Breast epithelium (tissue), 4 donors: Measurements from ENCODE around the gene MACROD2. TPM values are rescaled to one million over a fixed set of nuclear protein-coding genes. Genes with fewer than 3 reads are reported as not detected.

Experiments used
- DNase-seq, 2 donors: peaks; one replicate each; pipeline ENCODE4 v3.0.0-alpha.2; 2019; ENCODE audit warnings: low spot score in 2 of 2
- H3K27ac ChIP-seq, 2 donors: fragments of 200-600 bp; sonication (generic) in 1 of 2; one replicate each; pipeline ENCODE4 v1.5.1; 2016 to 2019; ENCODE audit warnings: mild to moderate bottlenecking in 1 of 2
- H3K27me3 ChIP-seq, 2 donors: fragments of 200-600 bp; sonication (generic) in 1 of 2; one replicate each; pipeline versions ENCODE4 v1.5.1 to v1.6.0; 2017 to 2019; ENCODE audit warnings: control low read depth in 1 of 2, mild to moderate bottlenecking in 1 of 2
- H3K36me3 ChIP-seq: fragments of 200-600 bp; one replicate; pipeline ENCODE4 v1.5.1; 2019
- H3K4me1 ChIP-seq, 2 donors: fragments of 200-600 bp; sonication (generic); one replicate each; pipeline ENCODE4 v1.5.1; 2016 to 2019; ENCODE audit warnings: control low read depth in 1 of 2
- H3K4me3 ChIP-seq, 3 donors: fragments of 200-600 bp; sonication (generic); 1 replicate in 2 of 3; 2 replicates in 1 of 3; pipeline ENCODE4 v1.5.1; 2016 to 2019; ENCODE audit warnings: mild to moderate bottlenecking in 3 of 3, moderate library complexity in 2 of 3
- H3K9me3 ChIP-seq, 2 donors: fragments of 200-600 bp; sonication (generic) in 1 of 2; one replicate each; pipeline ENCODE4 v1.5.1; 2016 to 2019; ENCODE audit warnings: control low read depth in 1 of 2
- POLR2A ChIP-seq: fragments of 450-650 bp; IDR thresholded peaks from one replicate; pipeline ENCODE4 v1.6.1; 2016; ENCODE audit warnings: antibody characterized with exemption, mild to moderate bottlenecking, moderate library complexity
- POLR2AphosphoS5 ChIP-seq, 3 donors: sonication (generic); formaldehyde crosslinking; IDR thresholded peaks; one replicate each; pipeline ENCODE4 v1.6.1; 2017; ENCODE audit warnings: antibody characterized with exemption in 3 of 3
- intact Hi-C: fragments of 100-400 bp; cut with DNase I; formaldehyde crosslinking; loops from one replicate; pipeline ENCODE4 v1.15.1; 2023; ENCODE audit warnings: low total_unique reads
- total RNA-seq, 3 donors: library from RNA; depleted of rRNA; stranded (reverse); fragments of >200 nt; gene quantifications; one replicate each; pipeline ENCODE4 v1.1.0, GENCODE V29; 2016
- TF ChIP-seq, protein P1 (sequence below), 3 donors: fragments of 450-650 bp; IDR thresholded peaks; one replicate each; pipeline ENCODE4 v1.5.1; 2016 to 2017; ENCODE audit warnings: antibody characterized with exemption in 3 of 3, mild to moderate bottlenecking in 3 of 3, moderate library complexity in 3 of 3

Gene MACROD2
- total RNA-seq, 3 donors from 2014 or later = 6.7 to 26.8 (median 8.8) TPM

DNA sequence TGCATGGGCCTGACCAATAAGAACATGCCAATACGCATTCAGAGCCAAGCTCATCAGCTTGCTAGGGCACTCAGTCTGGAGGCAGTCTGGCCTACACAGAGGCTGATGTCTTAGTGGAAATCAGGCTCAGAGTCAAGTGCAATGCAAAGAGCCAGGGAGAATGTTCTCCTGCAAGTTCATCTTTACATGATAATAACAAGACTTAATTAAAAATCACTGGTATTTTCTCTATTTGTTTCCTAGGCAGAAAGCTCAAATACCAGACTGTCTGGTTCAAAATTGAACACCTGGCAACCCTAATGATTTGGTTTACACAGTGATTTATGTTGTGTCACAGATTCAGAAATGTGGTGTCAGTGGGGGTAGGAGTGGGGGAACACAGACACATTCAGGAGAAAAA, 1031.4 kb downstream of the MACROD2 start:
- H3K4me3 ChIP-seq = no peak overlapping the region
- intact Hi-C loops = no loop called here
- no peak for DNase-seq
- no peak overlapping the region for H3K27ac ChIP-seq
- no peaks in the 10 kb centered on the region for H3K4me1 ChIP-seq
- no peaks in the 10 kb centered on the region for H3K9me3 ChIP-seq
- TF ChIP-seq, protein P1, sequence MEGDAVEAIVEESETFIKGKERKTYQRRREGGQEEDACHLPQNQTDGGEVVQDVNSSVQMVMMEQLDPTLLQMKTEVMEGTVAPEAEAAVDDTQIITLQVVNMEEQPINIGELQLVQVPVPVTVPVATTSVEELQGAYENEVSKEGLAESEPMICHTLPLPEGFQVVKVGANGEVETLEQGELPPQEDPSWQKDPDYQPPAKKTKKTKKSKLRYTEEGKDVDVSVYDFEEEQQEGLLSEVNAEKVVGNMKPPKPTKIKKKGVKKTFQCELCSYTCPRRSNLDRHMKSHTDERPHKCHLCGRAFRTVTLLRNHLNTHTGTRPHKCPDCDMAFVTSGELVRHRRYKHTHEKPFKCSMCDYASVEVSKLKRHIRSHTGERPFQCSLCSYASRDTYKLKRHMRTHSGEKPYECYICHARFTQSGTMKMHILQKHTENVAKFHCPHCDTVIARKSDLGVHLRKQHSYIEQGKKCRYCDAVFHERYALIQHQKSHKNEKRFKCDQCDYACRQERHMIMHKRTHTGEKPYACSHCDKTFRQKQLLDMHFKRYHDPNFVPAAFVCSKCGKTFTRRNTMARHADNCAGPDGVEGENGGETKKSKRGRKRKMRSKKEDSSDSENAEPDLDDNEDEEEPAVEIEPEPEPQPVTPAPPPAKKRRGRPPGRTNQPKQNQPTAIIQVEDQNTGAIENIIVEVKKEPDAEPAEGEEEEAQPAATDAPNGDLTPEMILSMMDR (IDR thresholded peaks at IDR 0.05) = no peak
- no peak for TF ChIP-seq POLR2A
- TF ChIP-seq POLR2AphosphoS5 (IDR thresholded peaks at IDR 0.05) = no peak
- H3K27me3 ChIP-seq = no peaks in the 10 kb centered on the region
- H3K36me3 ChIP-seq = no peaks in the 10 kb centered on the region

DNA sequence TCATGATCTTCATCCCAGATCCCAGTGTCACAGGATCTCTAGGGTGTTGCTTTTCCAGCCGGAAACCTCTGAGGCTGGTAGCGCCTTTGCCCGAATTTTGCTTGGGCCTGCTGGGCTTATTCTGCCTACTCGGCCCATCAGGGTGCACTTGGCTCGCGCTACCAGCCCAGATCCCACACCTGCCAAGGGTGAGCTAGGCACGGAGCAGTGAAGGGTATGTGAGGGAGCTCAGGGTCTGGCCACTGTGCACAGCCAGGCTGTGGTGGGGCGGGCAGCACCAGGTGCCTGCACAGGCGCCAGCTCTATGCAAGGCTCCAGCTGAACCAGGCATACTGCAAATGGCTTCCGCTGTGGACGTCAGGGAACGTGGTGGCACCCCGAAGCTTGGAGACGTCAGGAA, 1035.5 kb downstream of the MACROD2 start:
- intact Hi-C loops = no loop called here
- DNase-seq = no peak
- H3K27ac ChIP-seq = no peak overlapping the region
- no peaks in the 10 kb centered on the region for H3K9me3 ChIP-seq
- TF ChIP-seq, protein P1 (IDR thresholded peaks at IDR 0.05) = no peak
- TF ChIP-seq POLR2AphosphoS5 (IDR thresholded peaks at IDR 0.05) (no peak), POLR2A (no peak)
- no peaks in the 10 kb centered on the region for H3K27me3 ChIP-seq
- H3K4me1 ChIP-seq = no peaks in the 10 kb centered on the region
- no peak overlapping the region for H3K4me3 ChIP-seq
- H3K36me3 ChIP-seq = no peaks in the 10 kb centered on the region

DNA sequence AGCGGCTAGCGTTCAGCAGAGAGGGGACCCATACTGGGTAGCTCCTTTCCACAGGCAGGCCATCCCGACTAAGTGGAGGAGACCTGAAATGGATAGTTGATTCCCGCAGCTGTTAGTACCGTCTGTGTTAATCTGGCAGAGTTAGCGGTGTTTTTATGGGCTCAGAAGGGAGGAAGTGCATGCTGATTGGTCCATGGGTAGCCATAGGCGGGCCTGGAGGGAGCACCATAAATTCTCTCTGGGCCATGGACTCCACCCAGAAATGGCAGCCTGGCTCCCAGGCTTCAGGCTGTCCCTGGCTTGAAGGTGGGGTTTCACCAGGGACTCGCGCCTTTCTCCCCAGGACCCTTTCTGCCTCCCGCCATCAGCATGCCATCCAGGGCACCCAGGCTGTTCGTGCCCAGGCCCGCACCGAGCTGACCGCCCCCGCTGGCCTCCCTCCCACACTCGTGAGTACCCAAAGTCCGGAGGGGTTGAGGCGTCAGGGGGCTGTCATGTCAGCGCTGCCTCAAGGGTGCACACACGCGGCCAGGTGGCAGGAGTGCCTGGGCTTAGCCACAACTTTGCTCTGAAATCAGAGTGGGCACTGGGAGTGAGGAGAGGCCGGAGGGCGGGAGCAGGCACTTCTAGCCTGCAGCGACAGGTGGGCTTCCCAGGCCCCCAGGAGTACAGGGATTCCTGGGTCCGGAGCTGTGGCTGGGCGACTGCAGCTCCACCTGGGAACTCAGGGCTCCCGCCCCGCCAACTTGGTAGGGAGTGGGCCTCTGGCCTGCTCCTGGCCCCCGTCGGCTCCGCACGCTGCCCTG, 1036.4 kb downstream of the MACROD2 start:
- intact Hi-C loops = no loop called here
- no peaks in the 10 kb centered on the region for H3K9me3 ChIP-seq
- H3K4me3 ChIP-seq = no peak overlapping the region
- H3K27ac ChIP-seq = no peak overlapping the region
- DNase-seq = no peak
- H3K4me1 ChIP-seq = no peaks in the 10 kb centered on the region
- H3K27me3 ChIP-seq = no peaks in the 10 kb centered on the region
- no peaks in the 10 kb centered on the region for H3K36me3 ChIP-seq
- TF ChIP-seq POLR2A (no peak), POLR2AphosphoS5 (IDR thresholded peaks at IDR 0.05) (no peak)
- TF ChIP-seq, protein P1 (IDR thresholded peaks at IDR 0.05) = no peak

DNA sequence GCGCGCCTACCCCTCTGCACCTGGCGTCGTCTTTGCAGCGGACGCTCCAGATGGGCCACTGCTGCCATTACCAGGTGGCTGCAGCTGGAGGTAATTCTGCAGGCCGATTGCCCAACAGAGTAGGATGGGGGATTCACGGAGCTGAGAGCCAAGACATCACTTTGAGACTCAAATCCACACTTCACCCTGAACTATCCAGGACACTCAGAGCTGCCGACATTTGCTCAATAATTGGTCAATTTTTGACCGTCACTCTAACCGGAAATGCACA, 1037.0 kb downstream of the MACROD2 start:
- H3K4me1 ChIP-seq = no peaks in the 10 kb centered on the region
- H3K9me3 ChIP-seq = no peaks in the 10 kb centered on the region
- no peak for TF ChIP-seq POLR2AphosphoS5 (IDR thresholded peaks at IDR 0.05)
- no peak for TF ChIP-seq POLR2A
- TF ChIP-seq, protein P1 (IDR thresholded peaks at IDR 0.05) = no peak
- intact Hi-C loops = no loop called here
- H3K4me3 ChIP-seq = no peak overlapping the region
- no peaks in the 10 kb centered on the region for H3K36me3 ChIP-seq
- no peak for DNase-seq
- H3K27me3 ChIP-seq = no peaks in the 10 kb centered on the region
- H3K27ac ChIP-seq = no peak overlapping the region

DNA sequence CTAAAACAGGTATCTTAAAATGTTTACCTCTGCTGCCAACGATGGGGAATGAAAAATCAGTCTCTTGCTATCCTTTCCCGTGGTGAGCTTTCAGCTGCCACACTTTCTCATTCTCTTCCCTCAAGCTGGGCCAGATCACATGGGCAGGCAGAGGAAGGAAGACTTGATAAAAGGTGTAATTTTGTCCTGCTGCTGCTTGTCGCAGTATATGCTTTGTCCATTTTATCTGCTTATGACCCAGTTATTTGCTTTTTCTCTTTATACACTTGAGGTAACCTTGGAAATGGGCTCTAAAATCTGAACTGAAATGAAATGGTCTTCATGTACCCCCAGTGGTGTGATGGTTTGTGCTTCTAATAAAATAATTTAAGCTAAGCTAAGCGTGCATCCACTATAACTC, 1038.0 kb downstream of the MACROD2 start:
- Histone ChIP-seq H3K27me3 (no peaks in the 10 kb centered on the region), H3K4me1 (no peaks in the 10 kb centered on the region), H3K9me3 (no peaks in the 10 kb centered on the region), H3K27ac (no peak overlapping the region), H3K36me3 (no peaks in the 10 kb centered on the region), H3K4me3 (no peak overlapping the region)
- no peak for TF ChIP-seq POLR2A
- no peak for TF ChIP-seq POLR2AphosphoS5 (IDR thresholded peaks at IDR 0.05)
- TF ChIP-seq, protein P1 (IDR thresholded peaks at IDR 0.05) = no peak
- intact Hi-C loops = no loop called here
- no peak for DNase-seq
